Esophagus muscularis mucosa (tissue), 3 donors: ENCODE results near the gene ARID1B.

Experiments used
- POLR2A ChIP-seq: fragments of 450-650 bp; IDR thresholded peaks from one replicate; pipeline ENCODE4 v1.6.1; 2017; ENCODE audit warnings: antibody characterized with exemption, moderate library complexity, mild to moderate bottlenecking, low read depth
- TF ChIP-seq, protein P1 (sequence below), 3 experiments: fragments of 200-600 bp in 2 of 3; fragments of 450-650 bp in 1 of 3; sonication (generic) in 2 of 3; IDR thresholded peaks; one replicate each; pipeline ENCODE4 v1.5.1; 2017 to 2019; ENCODE audit warnings: antibody characterized with exemption in 3 of 3, mild to moderate bottlenecking in 2 of 3, moderate library complexity in 1 of 3

DNA sequence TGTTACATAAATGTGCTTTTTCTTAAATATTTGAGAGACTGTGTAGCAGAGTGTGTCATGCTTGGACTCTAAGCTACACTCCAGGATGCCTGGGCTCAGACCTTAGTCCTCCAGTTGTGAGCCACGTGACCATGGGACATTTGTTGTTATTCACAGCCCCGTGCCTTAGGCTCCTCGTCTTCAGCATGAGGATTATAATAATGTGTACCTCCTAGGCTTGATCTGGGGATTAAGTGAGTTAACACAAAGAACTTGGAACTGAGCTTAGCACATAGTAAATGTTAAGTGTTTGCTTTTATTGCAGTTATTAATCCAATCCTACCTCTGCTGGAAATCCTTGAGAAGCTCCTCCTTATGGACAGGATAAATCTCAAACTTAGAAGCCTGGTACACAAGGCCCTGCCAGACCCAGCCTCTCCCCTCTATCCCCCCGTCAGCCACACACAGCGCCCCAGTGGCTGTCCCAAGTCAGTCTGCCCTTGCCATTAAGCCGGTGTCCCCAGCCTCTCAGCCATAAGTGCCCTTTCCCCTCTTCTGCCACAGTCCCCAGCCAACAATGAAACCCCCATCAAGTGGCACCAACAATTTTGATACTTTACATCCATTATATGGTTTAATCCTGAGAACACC is 368.6 kb downstream of the ARID1B start:
- TF ChIP-seq, protein P1, sequence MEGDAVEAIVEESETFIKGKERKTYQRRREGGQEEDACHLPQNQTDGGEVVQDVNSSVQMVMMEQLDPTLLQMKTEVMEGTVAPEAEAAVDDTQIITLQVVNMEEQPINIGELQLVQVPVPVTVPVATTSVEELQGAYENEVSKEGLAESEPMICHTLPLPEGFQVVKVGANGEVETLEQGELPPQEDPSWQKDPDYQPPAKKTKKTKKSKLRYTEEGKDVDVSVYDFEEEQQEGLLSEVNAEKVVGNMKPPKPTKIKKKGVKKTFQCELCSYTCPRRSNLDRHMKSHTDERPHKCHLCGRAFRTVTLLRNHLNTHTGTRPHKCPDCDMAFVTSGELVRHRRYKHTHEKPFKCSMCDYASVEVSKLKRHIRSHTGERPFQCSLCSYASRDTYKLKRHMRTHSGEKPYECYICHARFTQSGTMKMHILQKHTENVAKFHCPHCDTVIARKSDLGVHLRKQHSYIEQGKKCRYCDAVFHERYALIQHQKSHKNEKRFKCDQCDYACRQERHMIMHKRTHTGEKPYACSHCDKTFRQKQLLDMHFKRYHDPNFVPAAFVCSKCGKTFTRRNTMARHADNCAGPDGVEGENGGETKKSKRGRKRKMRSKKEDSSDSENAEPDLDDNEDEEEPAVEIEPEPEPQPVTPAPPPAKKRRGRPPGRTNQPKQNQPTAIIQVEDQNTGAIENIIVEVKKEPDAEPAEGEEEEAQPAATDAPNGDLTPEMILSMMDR (IDR thresholded peaks at IDR 0.05), result no peak
- TF ChIP-seq POLR2A, result no peak
